GM12892 (cell line): ENCODE data around the gene ACD.

Experiments
- POLR2A ChIP-seq: IDR thresholded peaks from 2 replicates; pipeline ENCODE4 v1.6.1; 2011; ENCODE audit warnings: low read depth, low read length, control low read depth
- POLR2AphosphoS5 ChIP-seq: IDR thresholded peaks from 2 replicates; pipeline ENCODE4 v1.6.1; 2011; ENCODE audit warnings: low read depth, low read length, control low read depth
- TAF1 ChIP-seq: IDR thresholded peaks from 2 replicates; pipeline ENCODE4 v1.6.1; 2011; ENCODE audit warnings: low read depth, mild to moderate bottlenecking, control low read depth, low read length, borderline replicate concordance

- TF ChIP-seq POLR2A: no peak
- TF ChIP-seq POLR2AphosphoS5: no peak
- TF ChIP-seq TAF1: no peak
Observed at GRCh38 chr16:67683767-67684166, 23.7 kb upstream of the ACD start.
